GM19397 (cell line): ENCODE data around the gene PRSS12.

Experiments
- ATAC-seq: cut with Tn5 transposase; IDR thresholded peaks from one replicate; pipeline ENCODE4 v1.9.1; 2021; ENCODE audit warnings: mild to moderate bottlenecking, moderate library complexity; ENCODE audit not compliant: unreplicated experiment

The PRSS12 gene

GRCh38 chr4:118356731-118357130 lies 3.9 kb upstream of the PRSS12 start:
- no peak for ATAC-seq

GRCh38 chr4:118356111-118356510 lies 3.3 kb upstream of the PRSS12 start:
- no peak for ATAC-seq

GRCh38 chr4:118354913-118355312 lies 2.1 kb upstream of the PRSS12 start:
- ATAC-seq: no peak

GRCh38 chr4:118353534-118354030 lies 779 bp upstream of the PRSS12 start:
- ATAC-seq: no peak

GRCh38 chr4:118351851-118352827 lies 664 bp downstream of the PRSS12 start:
- peak; percentile 20 for ATAC-seq

- no peak for ATAC-seq
These were observed 1.8 kb downstream of the PRSS12 start for GRCh38 chr4:118350961-118351360.

GRCh38 chr4:118348886-118349285 lies 3.9 kb downstream of the PRSS12 start:
- no peak for ATAC-seq

GRCh38 chr4:118346495-118346894 lies 6.3 kb downstream of the PRSS12 start:
- ATAC-seq: no peak

- ATAC-seq: no peak
These were observed 7.0 kb downstream of the PRSS12 start for GRCh38 chr4:118345813-118346212.

- ATAC-seq: no peak
These were observed 8.0 kb downstream of the PRSS12 start for GRCh38 chr4:118344801-118345200.

GRCh38 chr4:118343501-118343900 lies 9.3 kb downstream of the PRSS12 start:
- no peak for ATAC-seq

GRCh38 chr4:118340109-118340508 lies 12.7 kb downstream of the PRSS12 start:
- ATAC-seq: no peak

- no peak for ATAC-seq
These were observed 13.6 kb downstream of the PRSS12 start for GRCh38 chr4:118338981-118339765.

- ATAC-seq: no peak
These were observed 14.3 kb downstream of the PRSS12 start for GRCh38 chr4:118338518-118338917.

GRCh38 chr4:118337954-118338353 lies 14.8 kb downstream of the PRSS12 start:
- no peak for ATAC-seq

- no peak for ATAC-seq
These were observed 17.0 kb downstream of the PRSS12 start for GRCh38 chr4:118335774-118336173.

- no peak for ATAC-seq
These were observed 17.5 kb downstream of the PRSS12 start for GRCh38 chr4:118335324-118335723.

GRCh38 chr4:118331352-118331751 lies 21.5 kb downstream of the PRSS12 start:
- ATAC-seq: no peak

GRCh38 chr4:118329849-118330248 lies 23.0 kb downstream of the PRSS12 start:
- ATAC-seq: no peak

GRCh38 chr4:118327554-118328241 lies 25.1 kb downstream of the PRSS12 start:
- ATAC-seq: no peak

- no peak for ATAC-seq
These were observed 26.2 kb downstream of the PRSS12 start for GRCh38 chr4:118326585-118326984.
